NOMO-1 treated with DMSO at 0.1 percent for 48 hours (cell line): Measurements from ENCODE around the gene RSAD1.
A peak's percentile ranks its signal among the peaks of the same experiment; 100 is the strongest.

Source experiments
- DNase-seq: peaks from one replicate; lab custom pipeline; 2025; ENCODE audit not compliant: unreplicated experiment; lab: John Stamatoyannopoulos, UW

Gene RSAD1

DNA sequence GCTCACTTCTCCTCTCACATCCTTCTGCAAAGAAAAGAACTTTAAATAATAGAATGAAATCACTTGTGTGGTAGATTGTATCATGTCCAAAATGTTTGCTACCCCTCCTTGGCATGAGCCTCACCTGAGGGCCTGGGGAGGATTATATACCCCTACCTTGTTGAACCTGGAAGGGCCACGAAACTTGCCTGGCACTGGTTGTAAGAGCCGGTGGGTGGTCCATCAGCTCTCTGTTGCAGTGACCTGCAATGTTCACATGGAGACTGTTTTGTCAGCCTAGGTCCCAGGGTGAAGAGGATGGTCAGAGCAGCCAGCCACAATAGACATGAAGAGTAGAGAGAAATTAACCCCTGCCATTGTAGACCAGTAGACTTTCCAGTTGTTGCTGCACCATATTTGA lies 10.2 kb downstream of the RSAD1 start:
- no peak for DNase-seq

DNA sequence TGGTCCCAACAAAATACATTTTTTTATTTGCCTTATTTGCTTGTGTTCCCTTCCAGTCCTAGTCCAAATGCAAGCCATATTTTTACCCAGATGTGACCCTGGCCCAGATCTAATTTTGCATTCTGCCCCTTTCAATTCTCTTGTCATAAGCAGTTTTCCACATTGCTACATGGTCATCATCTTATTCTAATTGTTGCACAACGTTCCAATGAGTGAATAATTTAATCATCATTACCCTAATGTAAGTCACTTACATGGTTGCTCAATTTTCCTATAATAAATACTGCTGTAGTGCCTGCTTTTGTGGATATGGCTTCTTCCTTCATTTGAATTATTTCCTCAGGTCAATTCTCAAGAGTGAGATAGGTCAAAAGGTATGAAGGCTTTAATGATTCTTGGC lies 12.8 kb downstream of the RSAD1 start:
- no peak for DNase-seq

DNA sequence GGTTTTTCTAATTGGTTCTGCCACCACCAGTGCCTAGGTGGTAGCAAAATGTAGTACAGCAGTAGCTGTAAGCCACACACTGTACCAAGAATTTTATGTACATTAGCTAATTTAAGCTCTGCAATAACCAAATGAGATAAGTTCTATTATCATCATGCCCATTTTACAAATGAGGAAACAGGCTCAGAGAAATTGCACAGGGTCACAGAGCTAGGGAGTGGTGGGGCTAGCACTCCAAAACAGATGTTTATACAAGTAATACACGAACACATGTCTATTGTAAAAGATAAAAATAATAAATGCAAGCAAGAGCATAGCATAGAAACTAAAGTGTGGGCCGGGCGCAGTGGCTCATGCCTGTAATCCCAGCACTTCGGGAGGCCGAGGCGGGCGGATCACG lies 13.6 kb downstream of the RSAD1 start:
- no peak for DNase-seq

DNA sequence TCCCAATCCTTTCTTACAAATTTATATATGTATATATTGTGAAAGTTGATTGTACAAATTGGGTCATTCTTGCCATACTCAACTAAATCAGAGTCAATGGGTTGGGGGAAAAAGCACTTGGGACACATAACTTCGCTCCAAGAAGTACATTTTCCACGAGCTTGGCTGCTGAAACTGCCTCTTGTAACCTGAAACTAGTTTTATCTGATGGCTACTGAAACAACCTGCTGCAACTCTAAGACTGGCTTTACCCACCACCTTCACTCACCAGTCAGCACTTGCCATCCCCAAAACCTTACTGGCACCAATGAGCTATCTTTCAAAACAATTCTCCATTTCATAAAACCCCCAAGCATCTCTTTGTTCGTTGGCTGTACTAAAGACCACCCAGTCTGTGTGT lies 15.1 kb downstream of the RSAD1 start:
- DNase-seq: no peak

DNA sequence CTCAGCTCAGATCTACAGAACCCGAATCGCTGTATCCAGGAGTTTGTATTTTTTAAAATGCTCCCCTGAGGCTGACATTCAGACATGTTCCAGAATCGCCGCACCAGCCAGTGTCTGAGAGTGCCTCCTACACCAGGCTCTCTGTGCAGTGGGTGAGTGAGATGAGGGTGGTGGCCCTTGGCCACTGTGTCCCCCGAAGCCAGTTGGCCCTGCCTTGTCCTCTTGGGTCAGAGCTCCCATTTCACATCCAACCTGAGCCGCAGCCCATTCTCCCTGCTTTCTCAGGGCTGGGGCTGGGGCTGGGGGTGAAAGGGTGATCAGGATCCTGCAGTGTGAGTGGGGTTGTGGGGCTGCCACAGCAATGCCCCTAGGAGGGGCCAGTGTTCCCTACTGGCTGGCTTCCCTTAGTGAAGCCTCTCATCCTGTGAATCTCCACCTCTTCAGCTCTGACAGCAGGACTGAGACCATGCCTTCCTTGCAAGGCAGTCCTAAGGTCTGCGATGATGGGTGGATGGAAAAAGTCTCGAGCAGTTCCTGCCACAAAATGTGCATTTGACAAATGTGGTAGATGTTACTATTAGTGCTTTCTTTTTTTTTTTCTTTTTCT lies 16.7 kb downstream of the RSAD1 start:
- no peak for DNase-seq

DNA sequence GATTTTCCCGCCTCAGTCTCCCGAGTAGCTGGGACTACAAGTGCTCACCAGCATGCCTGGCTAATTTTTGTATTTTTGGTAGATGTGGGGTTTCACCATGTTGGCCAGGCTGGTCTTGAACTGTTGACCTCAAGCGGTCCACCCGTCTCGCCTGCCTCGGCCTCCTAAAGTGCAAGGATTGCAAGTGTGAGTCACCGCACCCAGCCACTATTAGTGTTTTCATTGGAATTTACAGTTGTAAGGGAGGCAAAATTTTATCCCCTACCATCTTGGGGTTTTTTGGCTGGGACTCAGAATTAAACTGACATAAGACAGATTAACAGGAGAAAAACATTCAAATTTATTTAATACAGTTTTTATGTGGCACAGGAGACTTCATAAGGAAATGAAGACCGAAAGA lies 17.3 kb downstream of the RSAD1 start:
- DNase-seq: no peak

DNA sequence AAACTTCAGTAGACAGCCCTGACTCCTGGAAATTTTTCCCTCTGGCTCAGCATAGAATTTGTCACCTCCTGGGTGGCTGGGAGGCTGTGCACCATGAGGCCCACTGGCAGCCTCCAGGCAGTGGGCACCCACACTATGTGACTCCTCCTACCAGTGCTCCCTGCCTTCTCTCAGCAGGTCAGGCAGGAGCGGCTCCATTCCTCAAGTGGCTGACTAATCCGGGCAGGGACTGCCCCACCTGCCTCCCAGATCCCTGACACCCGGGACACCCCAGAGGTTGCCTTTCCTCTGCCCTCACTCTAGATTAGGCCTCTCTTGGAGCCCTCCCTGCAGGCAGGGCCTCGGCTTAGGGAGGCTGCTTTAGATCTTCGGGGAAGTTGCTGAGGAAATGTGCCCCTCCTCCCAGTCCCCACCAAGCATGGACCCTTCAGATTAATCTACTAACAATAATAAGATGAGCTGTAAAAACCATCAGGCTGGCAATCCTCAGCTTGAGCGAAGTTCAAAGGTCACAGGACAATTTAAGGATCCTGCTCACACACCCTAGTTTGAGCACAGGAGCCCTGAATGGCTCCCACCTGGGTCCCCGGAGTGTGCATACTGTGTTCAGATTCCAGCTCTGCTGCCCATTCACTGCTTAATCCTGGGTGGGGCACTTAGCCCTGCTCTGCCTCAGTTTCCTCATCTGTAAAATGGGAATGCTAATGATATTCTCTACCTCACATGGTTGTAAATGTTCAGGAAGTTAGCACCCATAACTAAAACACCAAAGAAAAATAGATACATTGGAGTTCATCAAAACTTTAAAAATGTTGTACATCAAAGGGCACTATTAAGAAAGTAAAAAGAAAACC lies 19.6 kb downstream of the RSAD1 start:
- DNase-seq: no peak

DNA sequence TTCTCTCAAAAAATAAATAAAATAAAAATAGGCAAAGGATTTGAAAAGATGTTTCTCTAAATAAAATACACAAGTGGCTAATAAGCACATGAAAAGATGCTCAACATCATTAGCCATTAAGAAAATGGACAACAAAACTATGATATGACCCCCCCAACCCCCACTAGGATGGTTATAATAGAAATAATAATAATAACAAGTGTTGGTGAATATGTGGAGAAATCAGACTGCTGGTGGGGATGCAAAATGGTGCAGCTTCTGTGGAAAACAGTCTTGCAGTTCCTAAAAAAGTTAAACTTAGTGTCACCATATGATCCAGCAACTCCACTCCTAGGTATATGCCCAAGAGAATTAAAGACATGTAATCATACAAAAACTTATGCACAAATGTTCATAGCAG lies 20.6 kb downstream of the RSAD1 start:
- DNase-seq: no peak

DNA sequence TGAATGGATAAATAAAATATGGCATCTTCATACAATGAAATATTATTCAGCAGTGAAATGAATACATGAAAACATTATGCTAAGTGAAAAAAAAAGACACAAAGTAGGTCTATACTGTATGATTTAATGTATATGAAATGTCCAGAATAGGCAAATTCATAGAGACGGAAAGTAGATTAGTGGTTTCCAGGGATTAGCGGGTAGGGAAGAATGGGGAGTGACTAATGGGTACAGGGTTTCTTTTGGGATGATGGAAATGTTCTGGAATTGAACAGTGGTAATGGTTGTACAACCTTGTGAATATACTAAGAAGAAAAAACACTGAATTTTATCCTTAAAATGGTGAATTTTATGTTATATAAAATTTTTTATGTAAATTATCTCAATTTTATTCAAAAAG lies 21.1 kb downstream of the RSAD1 start:
- no peak for DNase-seq

DNA sequence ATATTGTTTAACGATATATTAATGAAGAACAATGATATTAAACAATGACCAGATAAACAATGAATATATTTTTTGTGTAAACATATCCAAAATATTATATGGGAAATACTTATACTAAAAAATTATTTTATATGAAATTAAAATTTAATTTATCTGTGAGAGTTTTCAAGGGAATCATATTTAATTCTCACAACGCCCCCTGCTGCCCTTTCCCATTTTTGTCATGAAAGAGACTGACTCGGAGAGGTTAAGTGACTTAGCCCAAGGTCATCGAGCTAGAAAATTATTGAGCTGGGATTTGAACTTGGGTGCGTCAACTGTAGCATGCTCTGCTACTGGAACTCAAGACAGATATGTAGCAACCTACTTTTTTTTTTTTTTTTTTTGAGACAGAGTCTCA lies 22.4 kb downstream of the RSAD1 start:
- no peak for DNase-seq

DNA sequence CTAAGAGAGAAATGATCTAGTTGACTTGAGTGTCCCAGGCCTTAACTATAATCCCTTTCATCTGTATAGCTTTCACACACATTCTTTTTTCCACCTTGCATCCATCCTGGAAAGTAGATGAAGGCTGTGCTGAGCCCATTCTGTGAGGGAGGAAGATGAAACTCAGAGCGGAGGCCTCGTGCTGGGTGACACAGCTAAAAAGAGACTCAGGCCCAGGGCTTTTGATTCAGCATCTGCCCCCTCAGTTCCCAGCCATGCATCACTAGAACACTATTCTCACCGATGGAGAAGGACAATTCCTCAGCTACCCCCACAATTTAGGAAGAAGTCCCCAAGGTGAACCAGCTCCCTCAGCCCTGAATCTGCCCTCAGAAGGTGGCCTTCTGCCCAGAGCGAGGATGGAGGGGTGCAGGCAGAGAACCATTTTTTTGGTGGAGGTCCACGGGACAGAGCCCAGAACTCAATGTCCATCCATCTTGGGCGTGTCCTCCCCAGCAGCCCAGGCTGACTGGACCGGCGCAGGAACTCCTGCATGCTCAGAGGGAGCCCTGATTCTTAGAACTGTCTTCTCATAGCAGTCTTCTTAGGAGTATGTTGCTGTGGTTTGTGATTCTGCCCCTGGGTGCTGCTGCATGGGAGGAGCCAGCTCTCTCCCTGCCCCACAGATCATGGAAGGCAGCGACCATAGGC lies 23.8 kb downstream of the RSAD1 start:
- DNase-seq: no peak

DNA sequence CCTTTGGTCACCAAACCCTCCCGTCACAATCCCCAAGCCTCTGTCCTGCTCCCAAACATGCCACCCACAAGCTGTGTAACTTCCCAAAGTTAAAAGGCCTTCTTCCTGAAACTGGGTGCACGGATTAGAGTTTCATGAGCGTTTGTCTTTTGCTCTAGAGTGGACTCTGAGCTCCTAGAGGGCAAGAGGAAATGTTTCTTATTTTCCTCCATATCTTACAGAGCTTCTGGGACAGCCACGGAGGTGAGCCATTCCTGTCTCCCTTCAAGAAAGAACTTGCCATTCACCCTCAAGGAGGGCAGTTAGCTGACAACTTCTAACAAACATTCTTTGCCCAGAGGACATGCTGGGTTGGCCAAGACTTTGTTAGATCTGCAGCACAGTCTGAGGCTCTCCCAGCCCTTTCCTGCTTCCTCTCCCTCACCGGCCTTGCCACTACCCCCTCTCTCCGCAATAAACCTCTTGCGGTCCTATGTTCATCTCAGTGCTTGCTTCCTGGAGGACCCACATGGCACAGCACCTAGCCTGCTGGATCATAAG lies 27.0 kb downstream of the RSAD1 start:
- DNase-seq: no peak

DNA sequence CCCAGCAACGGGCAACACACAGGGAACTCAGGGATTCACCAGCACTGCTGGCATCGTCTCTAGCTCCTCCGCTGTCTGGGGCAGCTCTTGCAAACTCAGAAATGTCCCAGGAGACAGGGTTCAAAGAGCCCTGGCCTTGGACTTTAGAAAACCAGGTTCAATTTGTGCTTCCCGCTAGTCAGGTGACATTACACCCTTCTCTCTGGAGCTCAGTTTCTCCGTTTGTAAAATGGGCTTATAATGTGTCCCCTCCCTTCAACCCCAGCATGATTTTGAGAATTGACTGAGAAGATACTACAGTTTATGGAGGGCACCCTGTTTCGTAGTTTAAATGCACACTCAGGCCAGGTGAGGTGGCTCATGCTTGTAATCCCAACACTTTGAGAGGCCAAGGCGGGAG lies 27.6 kb downstream of the RSAD1 start:
- DNase-seq: no peak

DNA sequence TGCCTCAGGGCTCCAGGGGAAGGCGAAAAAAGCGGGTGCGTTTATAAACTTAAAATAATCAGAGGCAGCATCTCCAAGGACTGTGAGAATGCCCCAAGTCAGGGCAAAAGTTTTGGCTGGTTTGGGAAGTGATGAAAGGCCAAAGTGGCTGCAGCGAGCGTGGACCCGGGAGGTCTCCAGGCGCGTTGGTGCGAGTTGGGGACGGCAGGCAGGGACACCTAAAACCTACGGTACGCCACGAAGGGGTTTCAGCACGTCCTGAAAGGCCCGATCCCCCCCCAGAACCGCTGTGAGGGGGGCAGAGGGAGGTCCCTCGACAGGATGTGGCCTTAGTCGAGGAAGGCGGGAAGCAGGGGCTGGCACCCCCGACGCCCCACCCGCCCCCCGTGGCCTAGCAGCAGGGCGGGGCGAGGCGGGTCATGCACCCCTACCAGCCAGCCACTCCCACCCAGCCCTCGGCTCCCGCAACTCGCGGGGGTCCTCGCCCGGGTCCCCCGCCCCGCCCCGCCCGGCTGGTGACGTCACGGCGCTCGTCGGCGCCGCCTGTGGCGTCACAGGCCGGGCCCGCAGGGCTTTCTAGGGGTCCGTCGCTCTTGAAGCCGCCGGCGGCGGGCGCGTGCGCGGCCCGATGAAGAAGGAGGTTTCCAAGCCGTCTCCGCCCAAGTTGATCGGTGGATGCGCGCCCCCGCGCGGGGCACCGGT lies 29.4 kb downstream of the RSAD1 start, which contains the start of gene MYCBPAP:
Gene MYCBPAP (plus strand): TSS at position 569 of the 702 bp plus-strand sequence. CDS start 236 bp downstream, outside the sequence.
- DNase-seq: peak; percentile 82

DNA sequence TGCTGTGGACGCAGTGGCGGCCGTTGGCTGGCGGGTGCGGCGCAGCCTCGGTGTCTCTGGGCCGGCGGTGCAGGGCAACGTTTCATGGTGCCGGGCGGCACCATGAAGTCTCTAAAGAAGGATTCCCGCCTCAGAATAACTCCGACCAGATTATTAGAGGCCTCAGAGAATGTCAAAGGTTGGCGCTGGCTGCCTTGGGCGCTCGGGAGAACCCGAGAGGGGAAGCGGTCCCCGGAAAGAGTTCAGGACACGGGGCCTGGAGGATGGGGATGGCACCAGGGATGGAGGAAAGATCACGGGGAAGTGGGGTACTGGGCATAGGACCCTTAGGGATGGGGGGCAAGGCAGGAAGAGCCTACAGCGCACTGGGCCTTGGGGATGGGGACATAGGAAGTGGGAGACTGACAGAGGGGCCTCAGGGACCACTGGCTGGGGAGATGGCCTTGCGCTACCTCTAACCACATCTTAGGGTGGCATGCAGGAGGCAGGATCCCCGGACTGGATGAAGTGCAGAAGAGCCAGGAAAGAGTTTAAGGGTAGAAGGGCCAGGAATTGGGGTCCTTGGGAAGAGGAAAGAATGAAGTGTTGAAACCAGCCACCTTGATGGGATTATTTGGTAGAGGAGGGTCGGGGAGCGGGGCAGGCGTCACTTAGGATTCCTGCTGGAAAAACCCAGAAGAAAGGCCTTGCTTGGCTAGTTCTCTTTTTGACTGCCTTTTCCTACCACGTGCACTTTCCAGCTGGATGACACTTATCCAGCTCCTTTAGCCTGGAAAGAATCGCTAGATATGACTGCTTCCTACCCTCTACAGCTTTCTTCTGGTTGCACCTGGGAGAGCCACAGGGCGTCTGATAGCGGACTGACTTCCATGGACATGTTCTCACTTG lies 30.2 kb downstream of the RSAD1 start:
- no peak for DNase-seq

DNA sequence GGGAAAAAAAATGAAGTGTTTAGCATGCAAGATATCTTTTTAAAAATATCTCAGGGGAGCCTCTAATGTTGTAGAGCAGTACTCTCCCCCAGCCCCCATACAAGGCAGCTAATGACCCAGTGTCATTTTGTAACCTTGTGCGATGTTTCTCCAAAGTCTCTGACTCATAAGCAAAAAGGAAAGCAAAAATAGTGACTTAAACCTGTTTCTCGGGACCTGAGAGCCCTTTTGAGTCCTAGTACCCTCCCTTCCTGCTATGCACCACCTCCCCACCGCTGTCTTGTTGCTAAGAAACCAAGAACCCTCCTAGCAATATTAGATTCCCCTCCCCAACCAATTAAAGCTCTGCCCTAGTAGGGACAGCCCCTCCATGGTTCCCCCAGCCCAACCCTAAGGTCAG lies 32.4 kb downstream of the RSAD1 start:
- DNase-seq: peak; percentile 28

DNA sequence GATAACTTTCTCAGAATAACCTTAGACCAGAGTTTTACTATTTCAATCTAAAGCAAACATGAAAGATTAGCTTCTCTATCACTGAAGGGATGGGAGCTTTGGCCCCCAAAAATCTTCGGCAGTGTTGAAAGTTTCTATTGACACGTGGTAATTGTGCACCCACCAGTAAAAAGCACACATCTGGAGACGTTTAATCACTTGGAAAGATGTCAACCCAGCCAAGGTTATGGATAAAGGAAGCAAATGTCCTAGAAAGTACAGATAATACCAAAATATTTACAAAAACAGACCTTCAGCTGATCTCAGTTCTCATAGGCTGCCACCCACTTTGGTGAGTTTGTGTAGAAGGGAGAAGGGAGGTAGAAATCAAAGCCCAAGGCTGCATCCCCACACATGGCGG lies 34.8 kb downstream of the RSAD1 start:
- DNase-seq: no peak

DNA sequence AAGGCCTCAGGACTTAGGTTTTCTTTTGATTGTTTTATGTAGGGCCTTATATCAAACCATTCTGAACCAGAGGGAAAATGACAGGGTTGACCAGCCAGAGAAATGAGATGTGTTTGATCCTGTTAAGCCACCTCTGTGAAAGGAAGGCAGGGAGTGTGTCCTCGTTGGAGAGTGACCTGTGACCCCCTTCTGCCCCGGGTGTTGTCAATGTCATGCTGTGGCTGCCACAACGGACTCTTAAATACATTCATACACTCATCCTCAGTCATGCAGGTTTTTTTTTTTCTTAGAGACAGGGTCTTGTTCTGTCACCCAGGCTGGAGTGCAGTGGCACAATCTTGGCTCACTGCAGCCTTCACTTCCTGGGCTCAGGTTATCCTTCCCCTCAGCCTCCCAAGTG lies 35.7 kb downstream of the RSAD1 start:
- no peak for DNase-seq

DNA sequence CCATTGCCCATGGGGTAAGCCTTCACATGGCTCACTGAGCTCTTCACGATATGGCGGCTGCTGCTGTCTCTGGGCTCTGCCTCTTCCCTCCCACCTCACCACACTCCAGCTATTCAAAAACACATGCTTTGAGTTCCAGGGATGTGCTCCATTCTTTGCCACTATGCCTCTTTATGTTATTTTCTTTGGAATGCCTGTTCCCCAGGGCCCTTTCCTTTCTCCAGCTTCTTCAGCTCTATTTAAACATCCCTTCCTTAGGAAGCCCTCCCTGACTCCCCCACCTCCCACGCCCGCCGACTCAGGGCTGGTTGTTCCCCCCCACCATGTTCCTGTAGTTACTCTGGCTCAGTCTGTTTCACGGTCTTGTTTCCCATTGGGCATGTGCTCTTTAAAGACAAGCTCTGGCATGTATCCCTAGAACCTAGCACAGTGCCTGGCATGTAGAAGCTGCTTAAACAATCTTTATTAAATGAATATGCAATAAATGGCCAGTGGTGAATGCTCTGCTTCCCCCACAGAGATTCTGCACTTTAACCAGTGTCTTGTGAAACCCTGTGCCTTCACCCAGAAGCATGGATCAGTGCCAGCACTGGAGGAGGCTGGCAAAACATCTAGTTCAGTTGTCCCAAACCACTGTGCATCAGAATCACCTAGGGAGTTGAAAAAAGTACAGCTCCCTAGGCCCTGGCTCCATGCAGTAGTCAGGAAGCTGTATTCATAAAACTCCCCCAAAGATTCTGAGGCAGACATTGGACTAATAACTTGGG lies 36.5 kb downstream of the RSAD1 start:
- no peak for DNase-seq
